ENCODE data around the gene MED10. TPM values are rescaled to one million over a fixed set of nuclear protein-coding genes. Genes with fewer than 3 reads are reported as not detected.

The MED10 gene
- total and polyA plus RNA-seq, 9 of the 15 experiments (the other 6 are each of a cell fraction or from before 2014, with no cell fraction given), result 23.8 to 83.4 (median 58.8) TPM

DNA sequence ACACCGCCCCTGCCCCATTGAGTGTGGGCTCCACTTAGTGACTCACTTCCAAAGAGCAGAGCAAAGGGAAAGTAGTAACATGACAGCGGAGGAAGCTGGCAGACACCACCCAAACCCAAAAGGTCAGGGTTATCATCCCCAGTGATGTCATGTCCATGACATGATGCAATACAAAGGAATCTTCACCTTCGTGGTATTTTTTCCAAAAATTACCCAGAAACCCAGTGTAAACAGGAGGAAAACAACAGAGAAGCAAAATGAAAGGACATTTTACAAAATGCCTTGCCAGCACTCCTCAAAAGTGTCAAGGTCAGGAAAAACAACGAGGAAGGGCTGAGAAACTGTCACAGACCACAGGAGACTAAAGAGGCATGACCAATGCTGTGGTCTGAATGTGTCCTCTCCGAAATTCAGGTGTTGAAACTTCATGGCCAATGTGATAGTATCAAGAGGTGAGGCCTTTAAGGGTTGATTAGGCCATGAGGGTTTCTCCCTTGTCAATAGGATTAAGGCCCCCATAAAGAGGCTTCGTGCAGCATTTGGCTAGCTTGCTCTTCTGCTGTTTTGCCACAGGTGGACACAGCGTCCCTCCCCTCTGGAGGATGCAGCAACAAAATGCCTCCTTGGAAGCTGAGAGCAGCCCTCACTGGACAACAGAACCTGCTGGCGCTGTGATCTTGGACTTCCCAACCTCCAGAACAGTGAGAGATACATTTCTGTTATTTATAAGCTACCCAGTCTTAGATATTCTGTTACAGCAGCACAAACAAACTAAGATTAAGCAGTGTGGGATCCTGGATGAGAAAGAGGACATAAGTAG lies 30.5 kb upstream of the MED10 start (continued):
- TF ChIP-seq ZNF79 (CRISPR knock-in tag; IDR thresholded peaks at IDR 0.05; ENCODE audit: low read depth) (no peak), JUN (IDR thresholded peaks at IDR 0.05; ENCODE audit: borderline replicate concordance, low read depth, low read length) (peak; percentile 91), JUN (CRISPR knock-in tag; IDR thresholded peaks at IDR 0.05; ENCODE audit: borderline replicate concordance) (peak; percentile 88; the same call in 1 of the 2 replicates), ZNF232 (CRISPR knock-in tag; IDR thresholded peaks at IDR 0.05) (no peak), ZNF699 (CRISPR knock-in tag; IDR thresholded peaks at IDR 0.05; ENCODE audit: insufficient replicate concordance) (no peak), L3MBTL2 (IDR thresholded peaks at IDR 0.05) (peak; percentile 75), TFAM (CRISPR knock-in tag; conservative IDR thresholded peaks at IDR 0.05) (no peak), FOXJ3 (CRISPR knock-in tag; IDR thresholded peaks at IDR 0.05) (no peak), ZNF347 (CRISPR knock-in tag; IDR thresholded peaks at IDR 0.05; ENCODE audit: low read depth) (no peak), ZNF212 (CRISPR knock-in tag; IDR thresholded peaks at IDR 0.05) (no peak), FOXM1 (IDR thresholded peaks at IDR 0.05; ENCODE audit: low read depth) (no peak), FOXM1 (CRISPR knock-in tag; IDR thresholded peaks at IDR 0.05; ENCODE audit: low read depth) (no peak), POLR2G (IDR thresholded peaks at IDR 0.05; ENCODE audit: low read depth, low read length) (no peak), FOSL1 (tag; conservative IDR thresholded peaks at IDR 0.05) (peak; percentile 85), SMAD2 (IDR thresholded peaks at IDR 0.05; ENCODE audit: low read depth, low read length) (no peak)
- TF ChIP-seq, protein P1, sequence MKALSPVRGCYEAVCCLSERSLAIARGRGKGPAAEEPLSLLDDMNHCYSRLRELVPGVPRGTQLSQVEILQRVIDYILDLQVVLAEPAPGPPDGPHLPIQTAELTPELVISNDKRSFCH (CRISPR knock-in tag; IDR thresholded peaks at IDR 0.05), result no peak
- TF ChIP-seq, protein P1 (tag; IDR thresholded peaks at IDR 0.05), result peak; percentile 78
- TF ChIP-seq, protein P2, sequence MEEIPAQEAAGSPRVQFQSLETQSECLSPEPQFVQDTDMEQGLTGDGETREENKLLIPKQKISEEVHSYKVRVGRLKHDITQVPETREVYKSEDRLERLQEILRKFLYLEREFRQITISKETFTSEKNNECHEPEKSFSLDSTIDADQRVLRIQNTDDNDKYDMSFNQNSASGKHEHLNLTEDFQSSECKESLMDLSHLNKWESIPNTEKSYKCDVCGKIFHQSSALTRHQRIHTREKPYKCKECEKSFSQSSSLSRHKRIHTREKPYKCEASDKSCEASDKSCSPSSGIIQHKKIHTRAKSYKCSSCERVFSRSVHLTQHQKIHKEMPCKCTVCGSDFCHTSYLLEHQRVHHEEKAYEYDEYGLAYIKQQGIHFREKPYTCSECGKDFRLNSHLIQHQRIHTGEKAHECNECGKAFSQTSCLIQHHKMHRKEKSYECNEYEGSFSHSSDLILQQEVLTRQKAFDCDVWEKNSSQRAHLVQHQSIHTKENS (CRISPR knock-in tag; IDR thresholded peaks at IDR 0.05), result no peak
- TF ChIP-seq, protein P3, sequence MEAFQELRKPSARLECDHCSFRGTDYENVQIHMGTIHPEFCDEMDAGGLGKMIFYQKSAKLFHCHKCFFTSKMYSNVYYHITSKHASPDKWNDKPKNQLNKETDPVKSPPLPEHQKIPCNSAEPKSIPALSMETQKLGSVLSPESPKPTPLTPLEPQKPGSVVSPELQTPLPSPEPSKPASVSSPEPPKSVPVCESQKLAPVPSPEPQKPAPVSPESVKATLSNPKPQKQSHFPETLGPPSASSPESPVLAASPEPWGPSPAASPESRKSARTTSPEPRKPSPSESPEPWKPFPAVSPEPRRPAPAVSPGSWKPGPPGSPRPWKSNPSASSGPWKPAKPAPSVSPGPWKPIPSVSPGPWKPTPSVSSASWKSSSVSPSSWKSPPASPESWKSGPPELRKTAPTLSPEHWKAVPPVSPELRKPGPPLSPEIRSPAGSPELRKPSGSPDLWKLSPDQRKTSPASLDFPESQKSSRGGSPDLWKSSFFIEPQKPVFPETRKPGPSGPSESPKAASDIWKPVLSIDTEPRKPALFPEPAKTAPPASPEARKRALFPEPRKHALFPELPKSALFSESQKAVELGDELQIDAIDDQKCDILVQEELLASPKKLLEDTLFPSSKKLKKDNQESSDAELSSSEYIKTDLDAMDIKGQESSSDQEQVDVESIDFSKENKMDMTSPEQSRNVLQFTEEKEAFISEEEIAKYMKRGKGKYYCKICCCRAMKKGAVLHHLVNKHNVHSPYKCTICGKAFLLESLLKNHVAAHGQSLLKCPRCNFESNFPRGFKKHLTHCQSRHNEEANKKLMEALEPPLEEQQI (IDR thresholded peaks at IDR 0.05), result no peak

All from K562 (cell line).